ENCODE measurements around the gene PTK7.

The PTK7 gene

DNA sequence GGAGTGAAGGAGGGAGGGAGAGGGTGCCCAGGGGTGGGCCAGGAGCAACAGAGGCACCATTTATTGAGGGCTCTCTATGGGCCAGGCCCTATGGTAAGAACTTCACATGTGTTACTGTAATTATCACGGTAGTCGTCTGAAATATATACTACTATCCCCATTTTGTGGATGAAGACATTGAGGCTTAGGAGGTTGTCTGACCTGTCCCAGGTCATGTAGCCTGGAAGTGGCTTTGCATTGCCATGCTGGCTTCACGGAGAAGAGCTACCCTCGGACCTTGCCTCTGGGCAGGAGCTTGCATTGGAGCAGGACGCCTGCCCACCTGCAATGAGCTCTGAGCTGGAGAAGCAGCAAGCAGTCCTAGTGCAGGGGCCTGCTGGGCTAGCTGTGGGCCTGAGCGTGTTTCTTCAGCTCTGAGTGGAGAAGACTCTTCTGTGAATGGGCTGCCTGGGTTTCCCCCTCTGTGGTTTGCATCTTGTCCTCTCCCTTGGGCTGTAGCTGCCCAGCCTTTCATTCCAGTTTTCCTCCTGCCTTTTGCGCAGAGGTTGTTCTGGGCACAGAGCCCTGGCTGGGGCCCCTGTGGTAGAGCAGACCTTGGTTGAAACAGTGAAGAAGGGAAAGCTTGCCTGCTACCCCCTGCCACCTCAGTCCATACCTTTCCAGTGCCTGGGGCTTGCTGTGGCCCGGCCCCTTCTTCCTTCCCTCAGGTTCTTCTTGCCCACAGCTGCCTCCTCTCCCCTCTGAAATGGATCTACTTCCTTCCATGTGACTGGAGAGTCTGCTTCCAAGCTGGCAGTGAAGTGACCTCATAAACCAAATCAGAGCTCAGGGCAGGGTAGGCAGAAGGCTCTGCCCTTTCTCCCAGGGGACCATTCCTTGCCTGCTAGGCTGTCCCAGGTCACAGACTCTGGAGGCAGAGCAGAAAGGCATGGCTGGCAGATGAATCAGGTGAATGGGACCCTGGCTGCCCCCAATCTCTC, 70.9 kb downstream of the PTK7 start:
- no peak overlapping the region for H3K4me3 ChIP-seq (ENCODE audit: low read depth, low read length)
- no peak for DNase-seq (ENCODE audit: low read depth)
- TF ChIP-seq, protein P1, sequence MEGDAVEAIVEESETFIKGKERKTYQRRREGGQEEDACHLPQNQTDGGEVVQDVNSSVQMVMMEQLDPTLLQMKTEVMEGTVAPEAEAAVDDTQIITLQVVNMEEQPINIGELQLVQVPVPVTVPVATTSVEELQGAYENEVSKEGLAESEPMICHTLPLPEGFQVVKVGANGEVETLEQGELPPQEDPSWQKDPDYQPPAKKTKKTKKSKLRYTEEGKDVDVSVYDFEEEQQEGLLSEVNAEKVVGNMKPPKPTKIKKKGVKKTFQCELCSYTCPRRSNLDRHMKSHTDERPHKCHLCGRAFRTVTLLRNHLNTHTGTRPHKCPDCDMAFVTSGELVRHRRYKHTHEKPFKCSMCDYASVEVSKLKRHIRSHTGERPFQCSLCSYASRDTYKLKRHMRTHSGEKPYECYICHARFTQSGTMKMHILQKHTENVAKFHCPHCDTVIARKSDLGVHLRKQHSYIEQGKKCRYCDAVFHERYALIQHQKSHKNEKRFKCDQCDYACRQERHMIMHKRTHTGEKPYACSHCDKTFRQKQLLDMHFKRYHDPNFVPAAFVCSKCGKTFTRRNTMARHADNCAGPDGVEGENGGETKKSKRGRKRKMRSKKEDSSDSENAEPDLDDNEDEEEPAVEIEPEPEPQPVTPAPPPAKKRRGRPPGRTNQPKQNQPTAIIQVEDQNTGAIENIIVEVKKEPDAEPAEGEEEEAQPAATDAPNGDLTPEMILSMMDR (IDR thresholded peaks at IDR 0.05; ENCODE audit: control insufficient read depth, extremely low read depth, insufficient read depth) = no peak

DNA sequence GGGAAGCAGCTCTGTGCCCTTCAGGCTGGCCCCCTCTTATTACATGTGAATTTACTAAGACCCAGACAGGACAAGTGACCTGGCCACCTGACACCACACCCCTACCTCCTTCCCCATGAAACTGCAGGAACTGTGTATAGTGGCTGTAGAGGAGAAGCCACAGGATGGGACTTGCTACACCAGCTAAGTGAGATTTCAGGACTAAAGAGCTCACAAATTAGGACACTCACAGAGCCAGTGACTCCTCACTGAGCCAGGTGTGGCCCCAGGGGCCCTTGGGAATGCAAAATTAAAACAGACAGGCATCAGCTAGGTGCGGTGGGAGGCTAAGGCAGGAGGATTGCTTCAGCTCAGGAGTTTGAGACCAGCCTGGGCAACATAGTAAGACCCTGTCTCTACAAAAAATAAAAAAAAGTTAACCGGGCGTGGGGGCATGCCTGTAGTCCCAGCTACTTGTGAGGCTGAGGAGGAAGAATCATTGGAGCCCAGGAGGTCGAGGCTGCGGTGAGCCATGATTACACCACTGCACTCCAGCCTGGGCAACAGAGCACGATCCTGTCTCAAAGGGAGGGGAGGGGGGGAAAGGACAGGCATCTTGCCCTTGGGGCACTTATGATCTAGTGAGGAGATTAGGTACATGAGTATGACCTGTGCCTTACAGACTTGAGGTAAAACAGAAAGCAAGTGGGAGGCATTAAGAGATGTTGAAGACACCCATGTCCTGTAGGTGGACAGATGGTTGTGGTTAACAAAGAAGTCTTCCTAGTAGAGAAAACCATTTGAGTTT, 71.8 kb downstream of the PTK7 start:
- DNase-seq (ENCODE audit: low read depth) = no peak
- H3K4me3 ChIP-seq (ENCODE audit: low read depth, low read length) = no peak overlapping the region
- TF ChIP-seq, protein P1 (IDR thresholded peaks at IDR 0.05; ENCODE audit: control insufficient read depth, extremely low read depth, insufficient read depth) = no peak

DNA sequence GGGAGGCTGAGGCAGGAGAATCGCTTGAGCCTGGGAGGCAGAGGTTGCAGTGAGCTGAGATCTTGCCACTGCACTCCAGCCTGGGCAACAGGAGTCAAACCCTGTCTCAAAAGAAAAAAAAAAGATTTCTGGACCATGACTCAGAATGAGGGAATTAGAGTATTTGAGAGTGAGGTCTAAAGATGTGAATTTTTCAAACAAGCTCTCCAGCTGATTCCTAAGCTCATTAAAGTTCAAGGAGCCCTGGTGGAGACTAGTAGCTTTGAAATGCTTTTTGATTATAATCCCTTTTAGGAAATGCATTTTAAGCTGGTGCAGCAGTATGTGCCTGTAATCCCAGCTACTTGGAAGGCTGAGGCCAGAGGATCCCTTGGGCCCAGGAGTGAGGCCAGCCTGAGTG, 73.2 kb downstream of the PTK7 start:
- no peak overlapping the region for H3K4me3 ChIP-seq (ENCODE audit: low read depth, low read length)
- DNase-seq (ENCODE audit: low read depth) = no peak
- TF ChIP-seq, protein P1 (IDR thresholded peaks at IDR 0.05; ENCODE audit: control insufficient read depth, extremely low read depth, insufficient read depth) = no peak

DNA sequence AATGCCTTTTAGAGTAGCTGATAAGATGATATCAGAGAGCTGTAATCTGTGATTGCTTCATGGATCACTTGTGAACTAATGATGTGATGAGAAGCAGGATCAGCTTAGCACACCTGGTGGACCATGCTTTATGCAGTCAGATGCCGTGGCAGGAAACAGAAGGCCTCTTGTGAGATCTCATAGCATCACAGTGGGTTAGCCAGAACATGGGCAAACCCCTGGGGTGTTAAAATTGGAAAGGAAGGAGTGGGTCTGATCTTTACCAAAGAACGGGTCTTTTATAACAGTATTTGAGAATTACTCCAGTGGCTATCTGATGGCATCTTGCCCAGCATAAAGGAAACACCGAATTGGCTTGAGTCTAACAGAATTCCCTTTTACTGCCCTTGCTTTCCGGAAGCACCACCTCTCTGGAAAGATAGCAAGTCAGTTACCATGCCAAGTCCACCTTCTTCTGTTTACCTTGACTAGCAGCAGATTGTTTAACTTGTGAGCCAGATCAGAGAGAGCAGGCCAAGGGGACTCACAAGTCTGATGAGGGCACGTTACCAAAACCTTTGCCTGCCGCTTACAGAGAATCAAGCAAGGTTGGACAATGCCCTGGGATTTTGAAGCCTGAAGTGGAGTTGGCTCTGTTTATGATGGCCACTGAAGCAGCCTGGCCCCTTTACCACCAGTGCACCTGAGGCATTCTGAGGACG, 74.1 kb downstream of the PTK7 start:
- DNase-seq (ENCODE audit: low read depth) = peak; percentile 100
- H3K4me3 ChIP-seq (ENCODE audit: low read depth, low read length) = no peak overlapping the region
- TF ChIP-seq, protein P1 (IDR thresholded peaks at IDR 0.05; ENCODE audit: control insufficient read depth, extremely low read depth, insufficient read depth) = no peak

DNA sequence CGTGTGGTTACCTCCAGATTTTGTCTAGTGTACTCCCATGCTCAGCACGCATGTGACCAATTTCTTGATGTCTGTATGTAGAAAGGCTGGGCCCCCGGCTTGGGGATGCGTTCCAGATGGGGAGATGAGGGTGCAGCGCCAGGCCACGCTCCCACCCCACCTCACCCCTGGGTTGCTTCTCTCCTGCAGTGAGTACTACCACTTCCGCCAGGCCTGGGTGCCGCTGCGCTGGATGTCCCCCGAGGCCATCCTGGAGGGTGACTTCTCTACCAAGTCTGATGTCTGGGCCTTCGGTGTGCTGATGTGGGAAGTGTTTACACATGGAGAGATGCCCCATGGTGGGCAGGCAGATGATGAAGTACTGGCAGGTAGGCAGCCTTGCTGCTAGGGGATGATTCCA, 83.5 kb downstream of the PTK7 start:
- TF ChIP-seq, protein P1 (IDR thresholded peaks at IDR 0.05; ENCODE audit: control insufficient read depth, extremely low read depth, insufficient read depth) = no peak
- DNase-seq (ENCODE audit: low read depth) = no peak
- H3K4me3 ChIP-seq (ENCODE audit: low read depth, low read length) = no peak overlapping the region

DNA sequence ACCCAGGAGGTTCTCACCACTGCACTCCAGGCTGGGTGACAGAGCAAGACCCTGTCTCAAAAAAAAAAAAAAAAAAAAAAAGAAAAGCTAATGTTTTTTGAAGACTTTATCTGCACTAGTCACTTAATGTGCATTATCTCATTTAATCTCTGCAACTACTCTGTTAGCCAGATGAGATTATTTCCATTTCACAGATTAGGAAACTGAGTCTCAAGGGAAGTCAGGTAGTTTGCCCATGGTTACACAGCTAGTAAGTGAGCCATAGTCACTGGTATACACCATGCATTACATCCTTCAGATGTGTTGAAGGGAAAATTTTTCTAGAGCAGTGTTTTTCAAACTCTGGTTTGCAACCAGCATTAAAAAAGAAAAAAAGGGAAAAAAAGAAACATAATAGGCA, 87.8 kb downstream of the PTK7 start:
- H3K4me3 ChIP-seq (ENCODE audit: low read depth, low read length) = no peak overlapping the region
- TF ChIP-seq, protein P1 (IDR thresholded peaks at IDR 0.05; ENCODE audit: control insufficient read depth, extremely low read depth, insufficient read depth) = no peak
- no peak for DNase-seq (ENCODE audit: low read depth)

Measured in LNCaP clone FGC (cell line).